HG02759 (cell line): ENCODE results near the gene SRGAP2C.
"Not testable (repeated sequence)": the region's sequence is repeated elsewhere in the genome, so short reads cannot be mapped to it uniquely, and the experiment has no call there.

ENCODE experiments used
- ATAC-seq: cut with Tn5 transposase; IDR thresholded peaks from one replicate; pipeline ENCODE4 v1.9.1; 2021; ENCODE audit warnings: mild to moderate bottlenecking, moderate library complexity; ENCODE audit not compliant: unreplicated experiment

SRGAP2C gene

GRCh38 chr1:121368910-121369309 is 184.1 kb downstream of the SRGAP2C start:
- ATAC-seq = not testable (repeated sequence)

- not testable (repeated sequence) for ATAC-seq
Measured at GRCh38 chr1:121369959-121370358, 185.2 kb downstream of the SRGAP2C start.

GRCh38 chr1:121374851-121375367 is 190.1 kb downstream of the SRGAP2C start:
- ATAC-seq = not testable (repeated sequence)

- not testable (repeated sequence) for ATAC-seq
Measured at GRCh38 chr1:121376986-121377385, 192.2 kb downstream of the SRGAP2C start.

- ATAC-seq = not testable (repeated sequence)
Measured at GRCh38 chr1:121378757-121379156, 194.0 kb downstream of the SRGAP2C start.

- ATAC-seq = not testable (repeated sequence)
Measured at GRCh38 chr1:121384754-121385153, 200.0 kb downstream of the SRGAP2C start.

GRCh38 chr1:121385162-121385561 is 200.4 kb downstream of the SRGAP2C start:
- not testable (repeated sequence) for ATAC-seq

- not testable (repeated sequence) for ATAC-seq
Measured at GRCh38 chr1:121385563-121386288, 201.0 kb downstream of the SRGAP2C start.

GRCh38 chr1:121386319-121386948 is 201.7 kb downstream of the SRGAP2C start:
- ATAC-seq = not testable (repeated sequence)

GRCh38 chr1:121389895-121390560 is 205.3 kb downstream of the SRGAP2C start:
- ATAC-seq = not testable (repeated sequence)

GRCh38 chr1:121392130-121392529 is 207.4 kb downstream of the SRGAP2C start:
- ATAC-seq = not testable (repeated sequence)

- not testable (repeated sequence) for ATAC-seq
Measured at GRCh38 chr1:121395718-121396201, 211.0 kb downstream of the SRGAP2C start.

- not testable (repeated sequence) for ATAC-seq
Measured at GRCh38 chr1:121396335-121397081, 211.7 kb downstream of the SRGAP2C start.

- not testable (repeated sequence) for ATAC-seq
Measured at GRCh38 chr1:121397101-121397500, 212.3 kb downstream of the SRGAP2C start.

- ATAC-seq = not testable (repeated sequence)
Measured at GRCh38 chr1:121399193-121399592, 214.4 kb downstream of the SRGAP2C start.

- not testable (repeated sequence) for ATAC-seq
Measured at GRCh38 chr1:121400108-121400507, 215.3 kb downstream of the SRGAP2C start.

GRCh38 chr1:121400541-121401310 is 216.0 kb downstream of the SRGAP2C start:
- ATAC-seq = not testable (repeated sequence)

GRCh38 chr1:121401375-121401955 is 216.7 kb downstream of the SRGAP2C start:
- ATAC-seq = not testable (repeated sequence)

- ATAC-seq = not testable (repeated sequence)
Measured at GRCh38 chr1:121403254-121403653, 218.5 kb downstream of the SRGAP2C start.
